PFSK-1 (cell line): ENCODE results near the gene GPR50.

Source experiments
- FOXP2 ChIP-seq: optimal IDR thresholded peaks from 2 replicates; pipeline ENCODE3; 2011; ENCODE audit warnings: borderline replicate concordance, control low read depth, inconsistent platforms; ENCODE audit not compliant: insufficient read depth; ENCODE audit errors: extremely low read length, extremely low read depth
- POLR2AphosphoS5 ChIP-seq: IDR thresholded peaks from 2 replicates; pipeline ENCODE4 v1.6.1; 2012; ENCODE audit warnings: low read depth, mild to moderate bottlenecking, control low read depth, low read length, moderate library complexity
- TAF1 ChIP-seq: IDR thresholded peaks from 2 replicates; pipeline ENCODE4 v1.6.1; 2012; ENCODE audit warnings: low read length, control low read depth, borderline replicate concordance; ENCODE audit not compliant: insufficient read depth

DNA sequence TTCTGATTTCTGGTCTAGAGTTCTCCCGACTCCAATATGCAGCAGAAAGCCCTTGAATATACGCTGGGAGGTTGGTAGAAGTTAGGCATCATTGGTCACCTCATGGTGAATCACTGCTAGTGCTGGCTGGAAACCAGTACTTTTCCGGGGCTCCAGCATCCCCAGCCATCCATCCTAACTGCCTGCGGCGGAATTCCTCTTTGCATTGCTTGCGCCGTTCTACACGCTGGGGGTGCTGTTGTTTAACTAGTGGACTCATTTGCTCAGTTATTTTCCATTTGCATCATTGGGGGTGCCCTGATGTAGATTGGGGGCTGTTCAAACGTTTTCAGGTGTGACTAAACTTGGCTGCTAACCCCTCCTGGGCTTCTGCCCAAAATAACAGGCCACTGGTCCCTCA lies 23.3 kb upstream of the GPR50 start:
- TF ChIP-seq FOXP2 (no peak), TAF1 (no peak), POLR2AphosphoS5 (no peak)
